HL-60/S4 (cell line): ENCODE results near the gene TBCA.
"Not testable (repeated sequence)": the region's sequence is repeated elsewhere in the genome, so short reads cannot be mapped to it uniquely, and the experiment has no call there.

Source experiments
- in situ Hi-C: fragments of 300-500 bp; cut with MboI; formaldehyde crosslinking; loops from 2 replicates; pipeline ENCODE4 v1.14.3; 2022; ENCODE audit warnings: low sequenced_read_pairs

TBCA gene

GRCh38 chr5:77773734-77774280 lies 2.3 kb downstream of the TBCA start:
- in situ Hi-C loops = no loop called here

GRCh38 chr5:77772729-77773128 lies 3.4 kb downstream of the TBCA start:
- in situ Hi-C loops = no loop called here

GRCh38 chr5:77771452-77771851 lies 4.7 kb downstream of the TBCA start:
- in situ Hi-C loops = no loop called here

- in situ Hi-C loops = no loop called here
Measured at GRCh38 chr5:77770293-77771005, 5.7 kb downstream of the TBCA start.

GRCh38 chr5:77768978-77769377 lies 7.2 kb downstream of the TBCA start:
- in situ Hi-C loops = no loop called here

- in situ Hi-C loops = no loop called here
Measured at GRCh38 chr5:77767301-77767700, 8.8 kb downstream of the TBCA start.

- in situ Hi-C loops = no loop called here
Measured at GRCh38 chr5:77761606-77762005, 14.5 kb downstream of the TBCA start.

GRCh38 chr5:77758141-77758938 lies 17.8 kb downstream of the TBCA start:
- in situ Hi-C loops = no loop called here

GRCh38 chr5:77751328-77752023 lies 24.7 kb downstream of the TBCA start:
- in situ Hi-C loops = no loop called here

GRCh38 chr5:77750928-77751327 lies 25.2 kb downstream of the TBCA start:
- in situ Hi-C loops = not testable (repeated sequence)

GRCh38 chr5:77748160-77748559 lies 28.0 kb downstream of the TBCA start:
- in situ Hi-C loops = no loop called here

GRCh38 chr5:77744116-77744515 lies 32.0 kb downstream of the TBCA start:
- in situ Hi-C loops = no loop called here

GRCh38 chr5:77743181-77743580 lies 33.0 kb downstream of the TBCA start:
- in situ Hi-C loops = no loop called here

GRCh38 chr5:77741608-77742007 lies 34.5 kb downstream of the TBCA start:
- in situ Hi-C loops = no loop called here

- in situ Hi-C loops = no loop called here
Measured at GRCh38 chr5:77734885-77735284, 41.3 kb downstream of the TBCA start.

- in situ Hi-C loops = no loop called here
Measured at GRCh38 chr5:77733130-77733529, 43.0 kb downstream of the TBCA start.

GRCh38 chr5:77727190-77727589 lies 48.9 kb downstream of the TBCA start:
- in situ Hi-C loops = no loop called here

GRCh38 chr5:77725616-77726015 lies 50.5 kb downstream of the TBCA start:
- in situ Hi-C loops = no loop called here

GRCh38 chr5:77724934-77725333 lies 51.2 kb downstream of the TBCA start:
- in situ Hi-C loops = no loop called here

- in situ Hi-C loops = no loop called here
Measured at GRCh38 chr5:77719666-77720363, 56.3 kb downstream of the TBCA start.
